RCC 7860 (cell line): Measurements from ENCODE around the gene ASF1A.
"Not testable (repeated sequence)": the region's sequence is repeated elsewhere in the genome, so short reads cannot be mapped to it uniquely, and the experiment has no call there.

Experiments used
- DNase-seq: peaks from one replicate; pipeline ENCODE4 v3.0.0-alpha.2; 2015; ENCODE audit warnings: low spot score
- FAIRE-seq: peaks from 2 replicates; lab custom pipeline; 2012; peaks lifted over from hg19 to GRCh38; lab: Jason Lieb, UNC

ASF1A gene

GRCh38 chr6:118893807-118894424 is at the start of gene ASF1A:
Gene ASF1A (plus strand): TSS chr6:118894152. CDS start chr6:118894414, 262 bp downstream.
- FAIRE-seq (peak; percentile 69), DNase-seq (peak; percentile 94)

- DNase-seq (no peak), FAIRE-seq (no peak)
These were observed 49.0 kb upstream of the ASF1A start for GRCh38 chr6:118844915-118845314.

GRCh38 chr6:118853408-118853807 is 40.5 kb upstream of the ASF1A start:
- no peak for DNase-seq
- FAIRE-seq: no peak

- FAIRE-seq (no peak), DNase-seq (no peak)
These were observed 37.7 kb upstream of the ASF1A start for GRCh38 chr6:118856301-118856700.

GRCh38 chr6:118859517-118860064 is 34.4 kb upstream of the ASF1A start:
- DNase-seq: no peak
- no peak for FAIRE-seq

- FAIRE-seq (no peak), DNase-seq (no peak)
These were observed 33.6 kb upstream of the ASF1A start for GRCh38 chr6:118860363-118860762.

- no peak for DNase-seq
- no peak for FAIRE-seq
These were observed 33.1 kb upstream of the ASF1A start for GRCh38 chr6:118860880-118861279.

- DNase-seq (no peak), FAIRE-seq (no peak)
These were observed 31.5 kb upstream of the ASF1A start for GRCh38 chr6:118862443-118862842.

GRCh38 chr6:118864341-118865099 is 29.4 kb upstream of the ASF1A start:
- no peak for DNase-seq
- FAIRE-seq: no peak

GRCh38 chr6:118865100-118865391 is 28.9 kb upstream of the ASF1A start:
- FAIRE-seq: no peak
- DNase-seq: no peak

GRCh38 chr6:118867181-118867580 is 26.8 kb upstream of the ASF1A start:
- FAIRE-seq (no peak), DNase-seq (no peak)

- FAIRE-seq: not testable (repeated sequence)
These were observed 25.1 kb upstream of the ASF1A start for GRCh38 chr6:118868901-118869300.

GRCh38 chr6:118869350-118869749 is 24.6 kb upstream of the ASF1A start:
- DNase-seq: no peak
- FAIRE-seq: peak; percentile 30

More at GRCh38 chr6:118868901-118869300, 25.1 kb upstream of the ASF1A start:
- not testable (repeated sequence) for DNase-seq

- no peak for FAIRE-seq
- no peak for DNase-seq
These were observed 23.9 kb upstream of the ASF1A start for GRCh38 chr6:118869894-118870589.

- DNase-seq (no peak), FAIRE-seq (no peak)
These were observed 22.6 kb upstream of the ASF1A start for GRCh38 chr6:118871331-118871730.

GRCh38 chr6:118872318-118872717 is 21.6 kb upstream of the ASF1A start:
- no peak for DNase-seq
- no peak for FAIRE-seq

GRCh38 chr6:118872726-118873125 is 21.2 kb upstream of the ASF1A start:
- DNase-seq (no peak), FAIRE-seq (no peak)

GRCh38 chr6:118873239-118873638 is 20.7 kb upstream of the ASF1A start:
- DNase-seq (no peak), FAIRE-seq (no peak)

- no peak for FAIRE-seq
- no peak for DNase-seq
These were observed 18.3 kb upstream of the ASF1A start for GRCh38 chr6:118875672-118876071.

GRCh38 chr6:118876198-118876597 is 17.8 kb upstream of the ASF1A start:
- DNase-seq: no peak

GRCh38 chr6:118876814-118877213 is 17.1 kb upstream of the ASF1A start:
- DNase-seq (no peak), FAIRE-seq (no peak)

More at GRCh38 chr6:118876198-118876597, 17.8 kb upstream of the ASF1A start:
- FAIRE-seq: no peak

GRCh38 chr6:118877806-118878205 is 16.1 kb upstream of the ASF1A start:
- no peak for DNase-seq
- FAIRE-seq: no peak
